ENCODE data around the gene UAP1L1.
A peak's percentile ranks its signal among the peaks of the same experiment; 100 is the strongest.

UAP1L1 gene

GRCh38 chr9:137067860-137068538 lies 9.3 kb upstream of the UAP1L1 start (continued):
- TF ChIP-seq CTCF (tag by site-specific recombination; IDR thresholded peaks at IDR 0.05) (peak; percentile 62), ZNF335 (tag by site-specific recombination; conservative IDR thresholded peaks at IDR 0.05) (peak; percentile 42; the same call in 1 of the 2 replicates), ZBTB6 (tag by site-specific recombination; IDR thresholded peaks at IDR 0.05) (peak; percentile 63; the same call in 1 of the 2 replicates), ZNF341 (tag by site-specific recombination; IDR thresholded peaks at IDR 0.05; ENCODE audit: low read depth) (peak; percentile 98), ZEB2 (tag by site-specific recombination; IDR thresholded peaks at IDR 0.05) (peak; percentile 92), ZNF624 (tag by site-specific recombination; IDR thresholded peaks at IDR 0.05) (no peak), ZBTB1 (tag by site-specific recombination; IDR thresholded peaks at IDR 0.05) (no peak), ZNF112 (tag by site-specific recombination; IDR thresholded peaks at IDR 0.05) (no peak), KLF8 (tag by site-specific recombination; IDR thresholded peaks at IDR 0.05) (no peak), ZNF600 (tag by site-specific recombination; IDR thresholded peaks at IDR 0.05) (peak; percentile 72), ZNF362 (tag by site-specific recombination; IDR thresholded peaks at IDR 0.05) (no peak), ZBTB8A (tag by site-specific recombination; IDR thresholded peaks at IDR 0.05) (peak; percentile 25; the same call in 1 of the 2 replicates)

- Histone ChIP-seq H3K27ac (ENCODE audit: extremely low read depth, low read depth, low read length) (peak overlapping the region; percentile 31; the same call in 1 of the 2 replicates), H3K4me3 (ENCODE audit: low read depth, low read length) (no peak overlapping the region), H3K9me3 (ENCODE audit: control insufficient read depth, insufficient read depth, low read depth, low read length) (no peaks in the 10 kb centered on the region), H3K4me1 (ENCODE audit: control insufficient read depth, insufficient read depth, low read length) (peaks cover 10% of the 10 kb centered on the region; the same call in 1 of the 2 replicates), H3K36me3 (ENCODE audit: control insufficient read depth in 2 of 2, insufficient read depth in 1 of 2, low read length in 2 of 2) (peaks cover 0 to 17% of the 10 kb centered on the region in 2 experiments; a peak in 1 of 3 replicates)
- ChIA-PET POLR2A (interaction anchor here (0.6 to 9.1 kb wide), 11 partner anchors 9 to 354 kb away, joined by 3 to 137 read pairs (median 6); partner anchors contain the start of genes ENTPD2, EXD3, MAN1B1 and NOXA1), CTCF (interaction anchor here (0.6 to 11.3 kb wide), 32 partner anchors 8 to 947 kb away, joined by 3 to 237 read pairs (median 5); partner anchors contain the start of genes ABCA2, CYSRT1, ENTPD2 and MAN1B1)
- peak; percentile 40 for TF ChIP-seq GLIS2 (tag by site-specific recombination; IDR thresholded peaks at IDR 0.05)
- no peak for TF ChIP-seq ZBTB48 (tag by site-specific recombination; IDR thresholded peaks at IDR 0.05)
- 0 out of 2 replicates have a peak, but pooled peaks have one; percentile 19 for TF ChIP-seq ZBTB10 (tag by site-specific recombination; IDR thresholded peaks at IDR 0.05)
- TF ChIP-seq KLF10 (tag by site-specific recombination; IDR thresholded peaks at IDR 0.05): 0 out of 2 replicates have a peak, but pooled peaks have one; percentile 9
- no peak for TF ChIP-seq ZNF768 (tag by site-specific recombination; IDR thresholded peaks at IDR 0.05)
- TF ChIP-seq ZNF433 (tag by site-specific recombination; IDR thresholded peaks at IDR 0.05; ENCODE audit: low read depth): no peak
- TF ChIP-seq ZNF600 (tag by site-specific recombination; IDR thresholded peaks at IDR 0.05): peak; percentile 86
- TF ChIP-seq ZNF341 (tag by site-specific recombination; IDR thresholded peaks at IDR 0.05; ENCODE audit: low read depth): no peak
- peak; percentile 40; the same call in 1 of the 2 replicates for TF ChIP-seq PATZ1 (tag by site-specific recombination; IDR thresholded peaks at IDR 0.05)
- no peak for TF ChIP-seq ZBTB49 (tag by site-specific recombination; IDR thresholded peaks at IDR 0.05; ENCODE audit: low read depth)
Measured at GRCh38 chr9:137068539-137069507, 8.5 kb upstream of the UAP1L1 start.
